Sigmoid colon (tissue), 7 donors: Measurements from ENCODE around the gene SSU72. TPM values are rescaled to one million over a fixed set of nuclear protein-coding genes. Genes with fewer than 3 reads are reported as not detected.

Experiments
- DNase-seq: peaks from one replicate; pipeline ENCODE4 v3.0.0-alpha.2; 2019
- H3K27ac ChIP-seq, 4 donors: fragments of 200-600 bp; sonication (generic); one replicate each; pipeline ENCODE4 v1.5.1; 2016 to 2019; ENCODE audit warnings: mild to moderate bottlenecking in 1 of 4
- H3K27me3 ChIP-seq, 3 donors: fragments of 200-600 bp; sonication (generic); one replicate each; pipeline ENCODE4 v1.5.1; 2019; ENCODE audit warnings: mild to moderate bottlenecking in 1 of 3
- H3K36me3 ChIP-seq, 4 donors: fragments of 200-600 bp; sonication (generic); one replicate each; pipeline ENCODE4 v1.5.1; 2016 to 2019
- H3K4me1 ChIP-seq, 4 donors: fragments of 200-600 bp; sonication (generic); one replicate each; pipeline ENCODE4 v1.5.1; 2017 to 2019
- H3K4me3 ChIP-seq, 4 donors: fragments of 200-600 bp; sonication (generic); one replicate each; pipeline ENCODE4 v1.5.1; 2017 to 2019; ENCODE audit warnings: mild to moderate bottlenecking in 2 of 4, moderate library complexity in 1 of 4
- H3K9me3 ChIP-seq, 4 donors: fragments of 200-600 bp in 3 of 4; sonication (generic) in 3 of 4; one replicate each; pipeline versions ENCODE4 v1.5.1 to v1.6.1; 2013 to 2019
- EP300 ChIP-seq, 4 donors: sonication (generic); formaldehyde crosslinking; IDR thresholded peaks; one replicate each; pipeline ENCODE4 v1.6.1; 2017; ENCODE audit warnings: antibody characterized with exemption in 4 of 4
- POLR2A ChIP-seq, 2 donors: fragments of 450-650 bp; IDR thresholded peaks; one replicate each; pipeline ENCODE4 v1.6.1; 2016; ENCODE audit warnings: antibody characterized with exemption in 2 of 2, mild to moderate bottlenecking in 2 of 2, moderate library complexity in 2 of 2
- POLR2AphosphoS5 ChIP-seq, 4 donors: sonication (generic); formaldehyde crosslinking; IDR thresholded peaks; one replicate each; pipeline ENCODE4 v1.6.1; 2017; ENCODE audit warnings: antibody characterized with exemption in 4 of 4
- WGBS, 2 donors: extraction: QIAGEN DNeasy Blood & Tissue Kit; methylation state at CpG; one replicate each; pipeline ENCODE4 v1.1.7; 2013; 5-methylcytosine and 5-hydroxymethylcytosine counted together
- intact Hi-C: fragments of 100-400 bp; cut with DNase I; formaldehyde crosslinking; loops from one replicate; pipeline ENCODE4 v1.15.1; 2023
- polyA plus RNA-seq, 3 donors: library from polyadenylated mRNA; stranded (reverse); fragments of 200-250 nt; gene quantifications; one replicate each; pipeline ENCODE4 v1.2.3, GENCODE V29; 2013
- total RNA-seq, 4 donors: library from RNA; depleted of rRNA; stranded (reverse); fragments of >200 nt; gene quantifications; one replicate each; pipeline ENCODE4 v1.1.0, GENCODE V29; 2016
- TF ChIP-seq, protein P1 (sequence below), 4 experiments: fragments of 450-650 bp in 3 of 4; fragments of 200-600 bp in 1 of 4; IDR thresholded peaks; one replicate each; pipeline ENCODE4 v1.5.1; 2016 to 2019; ENCODE audit warnings: antibody characterized with exemption in 4 of 4, mild to moderate bottlenecking in 3 of 4, moderate library complexity in 2 of 4
- donor health status: healthy with polysubstance abuse.
- donor health status: Bipolar disorder and iron deficiency.
- donor health status: healthy.

SSU72 gene
- total and polyA plus RNA-seq, 7 donors: 98.9 to 165 (median 119) TPM

DNA sequence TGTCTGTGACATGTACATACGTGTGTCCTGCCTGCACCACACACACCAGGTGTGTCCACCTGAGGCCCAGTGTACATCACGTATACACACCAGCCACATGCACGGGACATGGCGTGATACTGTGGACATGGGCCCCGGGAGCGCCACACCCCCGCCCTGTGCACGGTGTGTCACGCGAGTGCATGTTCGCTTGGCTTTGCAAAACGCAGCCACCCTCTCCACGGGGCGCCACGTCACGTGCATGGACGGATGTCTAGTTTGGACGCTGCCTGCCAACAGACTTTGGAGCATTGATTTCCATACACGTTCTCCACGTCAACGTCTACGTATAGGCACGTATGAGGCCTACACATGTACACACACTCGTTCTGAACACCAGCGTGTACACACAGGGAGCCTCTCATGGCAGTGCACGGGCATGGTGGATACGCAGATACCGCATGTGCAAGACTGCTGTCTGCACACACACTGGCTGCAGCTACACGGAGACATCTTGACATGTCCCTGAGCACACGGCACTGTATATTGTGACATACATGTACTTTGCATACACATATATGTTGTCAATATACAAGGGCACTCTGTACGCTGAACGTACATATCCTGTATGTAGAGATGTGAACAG, 36.9 kb downstream of the SSU72 start:
- 94 to 95% methylated on average over 32 of the region's 32 CpGs for WGBS, 2 donors
- intact Hi-C loops: no loop called here
- Histone ChIP-seq H3K27me3 (no peaks in the 10 kb centered on the region), H3K36me3 (peaks cover 0 to 38% (median 14%) of the 10 kb centered on the region in 4 donors), H3K9me3 (no peaks in the 10 kb centered on the region), H3K4me1 (peaks cover 0 to 30% (median 23%) of the 10 kb centered on the region in 4 donors), H3K4me3 (no peak overlapping the region), H3K27ac (no peak overlapping the region)
- no peak for TF ChIP-seq POLR2A (IDR thresholded peaks at IDR 0.05)
- no peak for TF ChIP-seq POLR2AphosphoS5 (IDR thresholded peaks at IDR 0.05)
- TF ChIP-seq, protein P1, sequence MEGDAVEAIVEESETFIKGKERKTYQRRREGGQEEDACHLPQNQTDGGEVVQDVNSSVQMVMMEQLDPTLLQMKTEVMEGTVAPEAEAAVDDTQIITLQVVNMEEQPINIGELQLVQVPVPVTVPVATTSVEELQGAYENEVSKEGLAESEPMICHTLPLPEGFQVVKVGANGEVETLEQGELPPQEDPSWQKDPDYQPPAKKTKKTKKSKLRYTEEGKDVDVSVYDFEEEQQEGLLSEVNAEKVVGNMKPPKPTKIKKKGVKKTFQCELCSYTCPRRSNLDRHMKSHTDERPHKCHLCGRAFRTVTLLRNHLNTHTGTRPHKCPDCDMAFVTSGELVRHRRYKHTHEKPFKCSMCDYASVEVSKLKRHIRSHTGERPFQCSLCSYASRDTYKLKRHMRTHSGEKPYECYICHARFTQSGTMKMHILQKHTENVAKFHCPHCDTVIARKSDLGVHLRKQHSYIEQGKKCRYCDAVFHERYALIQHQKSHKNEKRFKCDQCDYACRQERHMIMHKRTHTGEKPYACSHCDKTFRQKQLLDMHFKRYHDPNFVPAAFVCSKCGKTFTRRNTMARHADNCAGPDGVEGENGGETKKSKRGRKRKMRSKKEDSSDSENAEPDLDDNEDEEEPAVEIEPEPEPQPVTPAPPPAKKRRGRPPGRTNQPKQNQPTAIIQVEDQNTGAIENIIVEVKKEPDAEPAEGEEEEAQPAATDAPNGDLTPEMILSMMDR (IDR thresholded peaks at IDR 0.05): no peak
- no peak for DNase-seq

DNA sequence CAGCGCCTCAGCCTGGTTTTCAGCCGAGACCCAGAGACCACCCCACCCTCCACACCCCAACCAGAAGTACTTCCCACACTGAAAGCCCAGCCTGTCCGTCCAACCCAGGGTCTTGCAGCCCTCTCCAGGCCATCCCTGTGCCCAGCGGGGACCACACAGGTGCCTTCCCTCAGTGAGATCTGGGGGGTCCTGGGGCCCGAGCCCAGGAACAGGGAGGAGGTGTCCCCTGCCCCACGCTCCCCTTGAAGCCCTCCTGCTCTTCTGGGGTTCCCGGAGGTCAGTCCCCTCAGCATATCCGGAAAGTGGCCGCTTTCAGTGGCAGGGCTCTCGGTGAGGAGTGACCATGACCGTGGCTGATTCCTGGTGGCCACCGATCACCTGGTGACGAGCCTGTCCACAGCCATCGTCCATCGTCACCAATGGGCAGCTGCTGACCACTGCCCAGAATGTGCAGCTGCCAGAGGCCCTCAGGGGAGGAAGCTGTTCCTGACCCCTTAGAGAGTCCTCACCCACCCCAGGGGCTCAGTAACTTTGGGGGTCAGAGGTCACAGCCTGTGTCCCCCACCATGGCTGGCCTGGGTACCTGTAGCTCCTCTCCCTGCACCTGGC, 37.6 kb downstream of the SSU72 start:
- intact Hi-C loops: no loop called here
- no peak for DNase-seq
- peaks cover 0 to 32% (median 10%) of the 10 kb centered on the region in 4 donors for H3K36me3 ChIP-seq
- WGBS, 2 donors: 90 to 92% methylated on average over 15 of the region's 15 CpGs
- no peaks in the 10 kb centered on the region for H3K27me3 ChIP-seq
- H3K27ac ChIP-seq: peak overlapping the region in 1 of 4 donors; percentile 14
- peaks cover 0 to 30% (median 23%) of the 10 kb centered on the region in 4 donors for H3K4me1 ChIP-seq
- H3K9me3 ChIP-seq: no peaks in the 10 kb centered on the region
- no peak overlapping the region for H3K4me3 ChIP-seq
- no peak for TF ChIP-seq POLR2AphosphoS5 (IDR thresholded peaks at IDR 0.05)
- TF ChIP-seq, protein P1 (IDR thresholded peaks at IDR 0.05): no peak
- TF ChIP-seq POLR2A (IDR thresholded peaks at IDR 0.05): no peak
- TF ChIP-seq EP300 (IDR thresholded peaks at IDR 0.05): no peak

DNA sequence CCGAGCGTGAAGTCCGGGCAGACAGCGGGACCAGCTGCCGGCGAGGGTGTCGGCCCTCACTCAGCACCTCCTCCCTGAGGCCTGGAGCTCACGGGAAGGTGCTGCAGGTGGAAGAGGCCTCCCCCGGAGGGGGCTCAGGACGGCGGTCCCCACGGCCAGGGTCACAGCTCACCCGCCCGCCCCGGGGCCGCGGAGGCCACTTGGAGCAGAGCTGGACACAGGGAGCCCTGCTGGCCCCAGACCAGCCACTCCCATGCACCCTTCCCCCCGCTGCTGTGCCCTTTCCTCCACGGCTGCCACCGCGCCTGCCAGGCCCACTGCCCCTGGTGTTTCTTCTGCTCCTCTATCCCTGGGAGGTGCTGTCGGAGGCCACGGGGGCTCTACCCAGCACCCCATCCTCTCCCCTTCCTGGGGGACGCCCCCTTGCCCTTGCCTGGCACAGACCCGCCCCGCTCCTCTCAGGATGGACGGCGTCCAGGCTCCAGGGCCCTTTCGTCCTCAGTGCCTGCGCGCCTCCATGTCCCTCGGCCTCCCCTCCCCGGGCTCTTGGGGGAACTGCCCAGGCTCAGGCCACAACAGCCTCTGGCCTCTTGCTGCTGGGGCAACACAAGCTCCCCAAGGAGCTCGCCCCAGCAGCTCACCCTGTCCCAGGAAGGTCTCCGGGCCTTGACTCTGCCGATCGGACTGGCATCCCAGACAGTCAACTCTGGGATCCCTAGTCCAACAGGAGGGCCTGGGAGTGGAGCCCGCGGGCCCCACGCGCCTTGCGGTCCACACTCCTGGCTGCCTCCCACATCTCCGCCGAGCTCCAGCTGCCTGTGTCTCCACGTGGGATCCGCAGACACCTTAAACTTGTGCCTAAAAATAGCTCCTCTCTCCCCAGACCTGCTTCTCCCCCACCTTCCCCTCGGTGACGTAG, 38.4 kb downstream of the SSU72 start:
- no peak for DNase-seq
- TF ChIP-seq POLR2AphosphoS5 (IDR thresholded peaks at IDR 0.05): no peak
- TF ChIP-seq POLR2A (IDR thresholded peaks at IDR 0.05): no peak
- TF ChIP-seq EP300 (IDR thresholded peaks at IDR 0.05): no peak
- TF ChIP-seq, protein P1 (IDR thresholded peaks at IDR 0.05): no peak
- Histone ChIP-seq H3K36me3 (peaks cover 0 to 25% (median 4%) of the 10 kb centered on the region in 4 donors), H3K4me3 (no peak overlapping the region), H3K9me3 (peaks cover 0 to 4% (median 0%) of the 10 kb centered on the region in 4 donors), H3K27me3 (no peaks in the 10 kb centered on the region), H3K4me1 (peaks cover 0 to 28% (median 23%) of the 10 kb centered on the region in 4 donors), H3K27ac (no peak overlapping the region)
- intact Hi-C loops: no loop called here
- WGBS, 2 donors: 79 to 87% methylated on average over 48 of the region's 48 CpGs

DNA sequence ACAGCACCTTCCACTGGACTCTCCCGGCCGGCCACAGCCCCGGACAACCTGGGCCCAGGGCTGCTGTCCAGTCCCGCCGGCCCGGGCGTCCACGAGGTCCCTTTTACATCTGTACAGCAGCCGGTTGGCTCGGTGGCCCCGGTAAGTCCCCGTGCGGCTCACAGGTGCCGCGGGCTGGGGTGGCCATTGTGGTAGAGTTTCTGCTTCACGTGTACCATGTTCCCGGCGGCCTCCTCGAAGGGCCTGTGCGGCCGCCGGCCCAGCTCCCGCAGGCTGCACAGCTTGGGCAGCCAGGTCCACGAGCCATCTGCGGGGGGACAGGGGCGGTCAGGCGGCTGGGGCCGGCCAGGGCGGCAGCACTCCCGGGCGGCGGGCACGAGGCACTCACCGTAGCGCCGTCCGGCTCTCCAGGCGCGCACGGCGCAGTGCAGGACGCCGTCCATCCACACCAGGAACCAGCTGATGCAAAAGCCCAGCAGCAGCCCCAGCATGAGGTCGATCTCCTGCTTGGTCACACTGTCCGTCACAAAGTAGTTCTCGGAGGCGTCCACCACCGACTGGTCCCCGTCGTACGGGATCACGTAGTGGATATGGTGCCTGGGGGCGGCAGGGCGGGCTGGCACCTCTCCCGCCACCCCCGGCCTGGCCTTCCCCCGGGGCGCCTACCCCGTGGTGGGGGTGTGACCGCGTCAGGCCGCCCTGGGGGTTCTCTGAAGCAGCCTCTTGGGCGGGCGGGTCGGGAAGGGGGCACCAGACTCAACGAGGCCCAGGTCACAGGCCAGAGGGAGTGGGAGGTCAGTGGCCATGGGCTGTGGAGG, 39.3 kb downstream of the SSU72 start:
- TF ChIP-seq, protein P1 (IDR thresholded peaks at IDR 0.05): no peak
- TF ChIP-seq POLR2A (IDR thresholded peaks at IDR 0.05): no peak
- TF ChIP-seq POLR2AphosphoS5 (IDR thresholded peaks at IDR 0.05): no peak
- TF ChIP-seq EP300 (IDR thresholded peaks at IDR 0.05): no peak
- Histone ChIP-seq H3K27me3 (no peaks in the 10 kb centered on the region), H3K27ac (no peak overlapping the region), H3K36me3 (peaks cover 0 to 24% (median 3%) of the 10 kb centered on the region in 4 donors), H3K9me3 (peaks cover 0 to 4% (median 0%) of the 10 kb centered on the region in 4 donors), H3K4me3 (no peak overlapping the region), H3K4me1 (peaks cover 0 to 19% (median 16%) of the 10 kb centered on the region in 4 donors)
- no peak for DNase-seq
- intact Hi-C loops: no loop called here
- 92 to 94% methylated on average over 66 of the region's 66 CpGs for WGBS, 2 donors
